Measurements from ENCODE around the gene REEP1. TPM values are rescaled to one million over a fixed set of nuclear protein-coding genes. Genes with fewer than 3 reads are reported as not detected.

REEP1 gene
- total and polyA plus RNA-seq, 2 of the 8 experiments (the other 6 are each of a cell fraction or from before 2014, with no cell fraction given): 0.74 to 1.5 TPM

GRCh38 chr2:86335865-86336674, 1.4 kb downstream of the REEP1 start (continued):
- TF ChIP-seq CHD7 (IDR thresholded peaks at IDR 0.05; ENCODE audit: insufficient replicate concordance, low read length): no peak
- TF ChIP-seq SAP30 (IDR thresholded peaks at IDR 0.05; ENCODE audit: insufficient read depth, insufficient replicate concordance, low read length): no peak
- TF ChIP-seq CTCF (IDR thresholded peaks at IDR 0.05; ENCODE audit: control extremely low read depth in 1 of 3, insufficient read depth in 1 of 3, low read depth in 1 of 3, low read length in 3 of 3): peak in 2 of 3 experiments; percentile 3 to 4; a peak in 1 of 4 replicates
- TF ChIP-seq RAD21 (IDR thresholded peaks at IDR 0.05 in 1 of 2, conservative IDR thresholded peaks at IDR 0.05 in 1 of 2; ENCODE audit: low read depth in 2 of 2, low read length in 2 of 2): peak in 1 of 2 experiments; percentile 36; a peak in 2 of 4 replicates
- TF ChIP-seq TCF12 (IDR thresholded peaks at IDR 0.05; ENCODE audit: low read depth, low read length): no peak

Data from H1 (cell line).